HL-60/S4 treated with phorbol 12-myristate 13-acetate at 8.2 ng/mL for 4 days and 3 days (cell line): ENCODE data around the gene DNASE1L3.

Experiments used
- in situ Hi-C: fragments of 300-500 bp; cut with MboI; formaldehyde crosslinking; loops from 2 replicates; pipeline ENCODE4 v1.15.0; 2022; ENCODE audit warnings: low sequenced_read_pairs

DNASE1L3 gene

DNA sequence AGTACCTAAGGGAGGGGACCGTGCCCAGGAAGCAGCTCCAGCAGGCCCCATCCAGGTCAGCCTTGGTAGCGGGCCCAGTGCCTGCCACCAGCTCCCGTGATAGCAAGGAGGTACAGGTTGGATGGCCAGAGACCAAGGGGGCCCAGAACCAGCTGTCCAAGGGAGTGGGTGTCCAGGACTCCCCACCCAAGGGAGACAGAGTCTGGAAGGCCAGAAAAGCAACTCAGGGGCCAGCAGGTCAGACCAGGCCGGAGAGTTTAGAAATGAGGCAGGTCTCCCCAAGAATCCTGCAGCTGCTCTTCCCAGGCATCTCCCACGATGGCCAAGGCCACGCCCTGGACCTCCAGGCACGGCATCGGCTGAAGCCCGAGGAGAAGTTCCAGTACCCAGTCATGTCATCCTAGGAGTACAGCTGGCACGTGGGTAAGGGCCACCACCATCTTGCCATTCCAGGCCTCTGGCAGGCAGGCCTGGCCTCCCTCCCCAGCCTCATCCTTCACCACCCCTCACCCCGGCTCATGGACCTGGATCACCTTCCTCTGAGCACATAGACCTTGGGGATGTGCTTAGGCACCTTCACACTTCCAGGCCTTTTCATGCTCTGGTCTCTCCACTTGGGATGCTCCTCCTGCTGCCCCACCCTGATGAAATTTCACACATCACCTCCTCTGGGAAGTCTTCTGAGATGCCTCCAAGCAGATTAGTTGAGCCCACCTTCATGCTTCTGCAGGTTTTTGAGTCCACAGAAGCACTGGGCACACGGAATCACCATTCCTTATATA is 30.5 kb downstream of the DNASE1L3 start:
- in situ Hi-C loops: loop anchor here (10.0 kb wide), 1 partner anchor 125 kb away; the partner anchor contains the start of genes HTD2 and RPP14

DNA sequence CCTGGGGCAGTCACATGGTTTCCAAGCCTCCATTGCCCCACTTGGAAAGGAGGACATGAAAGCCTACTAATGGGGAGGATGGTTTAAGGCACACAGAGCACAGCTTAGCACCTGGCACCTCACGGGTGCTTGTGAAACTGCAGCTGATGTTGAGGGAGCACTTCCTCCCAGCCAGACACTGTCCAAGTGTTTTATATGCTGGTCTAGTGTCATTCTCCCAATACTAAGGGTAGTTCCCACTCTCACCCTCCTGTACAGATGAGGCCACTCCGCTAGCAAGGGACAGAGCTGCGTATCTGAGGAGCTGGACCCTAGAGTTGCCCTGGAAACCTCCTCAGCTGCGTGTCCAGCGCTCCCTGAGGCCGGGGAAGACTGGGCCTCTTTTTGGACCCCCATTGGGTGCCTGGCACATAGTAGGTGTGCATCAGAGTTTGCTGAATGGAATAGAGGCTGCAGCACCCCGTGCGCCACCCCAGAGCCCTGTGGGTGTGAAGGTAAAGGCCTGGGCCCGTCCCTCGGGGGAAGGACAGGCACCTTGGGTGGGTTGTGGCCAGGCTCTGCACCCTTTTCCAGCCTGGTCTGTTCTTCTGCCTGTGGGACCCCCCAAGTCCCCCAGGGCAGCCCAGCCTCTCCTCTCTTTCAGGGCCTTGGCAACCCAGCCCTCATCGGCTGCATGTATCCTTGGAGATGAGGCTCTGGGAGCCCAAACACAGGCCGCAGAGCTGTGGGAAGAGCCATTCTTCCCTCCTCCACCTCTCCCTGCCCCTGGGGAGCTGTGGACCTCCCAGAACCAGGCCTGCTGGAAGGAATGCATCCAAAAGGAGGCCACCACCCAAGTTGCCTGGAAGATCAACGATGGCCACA is 31.3 kb downstream of the DNASE1L3 start:
- in situ Hi-C loops: loop anchor here (10.0 kb wide), 1 partner anchor 125 kb away; the partner anchor contains the start of genes HTD2 and RPP14

DNA sequence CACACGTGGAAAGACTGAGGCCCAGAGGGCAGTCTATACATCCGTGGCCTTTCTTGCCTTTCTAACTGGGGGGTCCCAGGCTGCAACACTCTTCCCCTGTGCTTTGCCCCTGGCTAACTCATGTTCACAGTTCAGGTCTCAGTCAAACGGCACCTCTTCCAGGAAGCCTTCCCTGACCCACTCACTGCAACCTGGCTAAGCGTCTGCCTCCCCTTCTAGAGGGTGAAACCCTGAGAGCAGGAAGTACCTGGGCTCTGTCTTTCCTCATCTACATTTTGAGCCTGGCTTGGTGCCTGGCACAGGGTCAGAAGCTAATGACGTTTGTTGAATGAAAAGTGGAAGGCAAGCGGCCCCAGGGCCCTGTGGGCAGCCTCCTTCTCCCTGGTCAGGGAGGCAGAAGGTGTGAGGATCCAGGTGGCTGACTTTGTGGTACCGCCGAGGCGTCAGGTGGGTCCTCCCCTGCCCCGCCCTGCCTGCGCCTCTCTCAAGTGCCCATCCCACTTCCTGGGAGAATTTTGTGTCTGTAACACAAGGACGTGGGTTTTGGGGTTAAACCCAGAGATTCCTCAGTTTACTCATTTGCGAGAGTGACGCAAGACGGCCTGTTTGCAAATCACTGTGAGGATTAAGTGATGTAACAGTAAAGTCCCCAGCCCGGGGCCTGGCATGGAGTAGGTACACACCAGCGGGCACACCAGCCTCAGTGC is 32.1 kb downstream of the DNASE1L3 start:
- in situ Hi-C loops: no loop called here

DNA sequence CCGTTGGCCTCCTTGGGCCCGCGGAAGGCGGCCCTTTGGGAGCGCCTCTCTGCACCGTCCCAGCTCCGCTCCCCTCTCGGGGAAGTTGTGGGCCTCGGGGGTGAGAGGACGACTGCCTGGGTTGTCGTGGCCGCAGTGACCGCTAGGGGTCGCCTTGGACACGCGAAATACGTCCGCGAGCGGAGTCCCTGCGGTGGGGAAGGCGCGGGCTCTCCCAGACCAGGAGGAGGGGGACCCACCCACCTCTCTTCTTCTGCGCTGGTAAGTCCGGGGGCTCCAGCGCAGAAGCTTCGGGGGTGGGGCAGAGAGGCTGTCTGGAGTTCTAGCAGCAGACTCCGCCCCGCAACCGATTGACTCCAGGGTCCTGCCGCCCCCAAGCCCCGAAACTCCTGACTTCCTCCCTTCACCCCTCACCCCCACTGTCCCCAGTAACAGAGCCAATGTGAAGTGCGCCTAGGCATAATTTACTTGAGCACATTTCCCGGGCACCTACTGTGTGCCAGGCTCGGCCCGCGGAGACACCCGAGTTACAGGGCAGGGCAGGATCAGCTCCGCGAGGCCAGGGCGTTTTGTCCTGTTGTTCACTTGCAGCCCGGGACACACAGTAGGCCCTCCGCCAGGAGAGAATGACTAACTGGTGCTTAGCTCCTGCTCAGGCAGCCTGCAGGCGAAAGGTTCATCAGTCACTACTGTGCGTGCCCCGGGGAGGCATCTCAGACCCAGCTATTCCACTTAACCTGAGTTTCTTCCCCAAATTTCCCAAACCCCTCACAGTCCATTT is 32.8 kb downstream of the DNASE1L3 start:
- in situ Hi-C loops: no loop called here

DNA sequence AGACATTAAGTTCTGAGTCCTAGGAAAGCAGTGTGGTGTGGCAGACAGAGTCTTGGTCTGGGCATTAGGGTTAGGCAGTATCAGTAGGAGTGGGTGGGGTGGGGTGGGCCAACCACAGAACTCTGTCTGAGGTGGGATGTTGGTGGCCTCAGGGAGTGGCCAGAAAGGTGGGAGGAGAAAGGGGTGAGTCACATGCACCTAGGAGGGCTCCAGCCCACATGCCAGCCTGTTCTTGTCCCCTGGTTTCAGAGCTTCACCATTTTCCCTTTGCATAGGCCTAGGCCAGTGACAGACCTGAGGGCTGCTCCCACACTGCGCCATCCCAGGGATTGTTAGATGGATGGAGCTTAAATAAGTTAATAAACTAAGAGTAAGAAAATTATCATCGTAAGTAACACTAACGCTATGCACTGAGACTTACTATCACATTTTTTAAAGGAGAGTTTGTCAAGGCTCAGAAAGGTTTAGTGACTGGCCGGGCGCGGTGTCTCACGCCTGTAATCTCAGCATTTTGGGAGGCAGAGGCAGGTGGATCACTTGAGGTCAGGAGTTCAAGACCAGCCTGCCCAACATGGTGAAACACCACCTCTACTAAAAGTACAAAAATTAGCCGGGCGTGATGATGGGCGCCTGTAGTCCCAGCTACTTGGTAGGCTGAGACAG is 33.8 kb downstream of the DNASE1L3 start:
- in situ Hi-C loops: no loop called here

DNA sequence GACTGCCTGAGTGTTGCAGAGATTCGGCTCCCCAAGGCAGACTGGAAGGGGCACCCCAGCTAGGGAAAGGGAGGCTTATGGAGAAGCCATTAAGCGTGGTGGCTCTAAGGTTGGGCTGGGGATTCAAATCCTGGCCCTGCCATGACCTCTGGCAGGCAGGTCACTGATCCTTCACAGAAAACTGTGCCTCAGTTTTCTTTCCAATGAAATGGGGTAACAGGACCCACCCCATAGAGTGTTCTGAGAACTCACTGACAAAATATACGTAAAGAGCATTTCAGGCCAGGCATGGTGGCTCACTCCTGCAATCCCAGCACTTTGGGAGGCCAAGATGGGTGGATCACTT is 34.6 kb downstream of the DNASE1L3 start:
- in situ Hi-C loops: no loop called here

DNA sequence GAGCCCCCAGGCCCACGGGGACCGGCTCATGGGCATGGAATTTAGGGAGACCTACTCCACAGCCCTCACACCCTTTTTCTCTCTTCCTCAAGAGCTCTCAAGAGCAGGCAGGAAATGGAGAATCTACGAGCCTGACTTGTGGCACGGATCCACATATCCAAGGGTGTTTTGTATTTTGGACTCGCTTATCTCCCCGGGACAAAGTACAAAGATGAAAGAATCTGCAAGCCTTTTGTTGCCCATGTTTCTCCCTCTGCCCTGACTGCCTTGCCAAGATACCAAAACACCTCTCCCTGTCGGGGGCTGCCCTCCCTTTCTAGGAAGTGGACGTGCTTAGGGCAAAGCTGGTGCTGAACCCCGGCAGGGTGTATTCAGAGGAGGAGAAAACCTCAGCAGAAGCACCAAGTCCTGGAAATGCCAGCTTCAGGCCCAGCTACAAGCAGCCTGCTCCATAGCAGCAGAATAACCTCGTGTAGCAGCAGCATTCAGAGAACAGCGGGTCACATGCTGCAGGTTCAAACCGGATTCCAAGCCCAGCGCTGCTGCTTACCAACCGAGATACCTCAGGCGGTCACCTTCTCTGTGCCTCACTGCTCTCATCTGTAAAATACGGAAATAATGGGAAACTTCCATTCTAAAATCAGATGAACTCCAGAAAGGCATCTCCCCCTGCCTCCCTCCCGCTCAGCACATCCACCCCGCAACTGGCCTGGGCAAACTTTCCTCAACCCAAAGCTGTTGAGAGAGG is 35.2 kb downstream of the DNASE1L3 start:
- in situ Hi-C loops: no loop called here

DNA sequence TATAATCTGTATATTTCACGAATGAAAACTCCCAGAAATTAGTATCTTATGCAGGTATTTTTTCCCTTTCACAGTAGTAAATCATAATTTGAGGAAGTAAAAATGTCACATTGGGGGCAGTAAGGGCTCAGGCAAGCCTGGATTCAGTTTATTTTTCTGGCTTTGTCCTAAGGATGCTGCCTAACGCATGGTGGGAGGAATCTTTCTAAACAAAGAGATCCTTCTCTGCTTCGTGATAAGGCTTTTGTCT is 35.7 kb downstream of the DNASE1L3 start:
- in situ Hi-C loops: no loop called here

DNA sequence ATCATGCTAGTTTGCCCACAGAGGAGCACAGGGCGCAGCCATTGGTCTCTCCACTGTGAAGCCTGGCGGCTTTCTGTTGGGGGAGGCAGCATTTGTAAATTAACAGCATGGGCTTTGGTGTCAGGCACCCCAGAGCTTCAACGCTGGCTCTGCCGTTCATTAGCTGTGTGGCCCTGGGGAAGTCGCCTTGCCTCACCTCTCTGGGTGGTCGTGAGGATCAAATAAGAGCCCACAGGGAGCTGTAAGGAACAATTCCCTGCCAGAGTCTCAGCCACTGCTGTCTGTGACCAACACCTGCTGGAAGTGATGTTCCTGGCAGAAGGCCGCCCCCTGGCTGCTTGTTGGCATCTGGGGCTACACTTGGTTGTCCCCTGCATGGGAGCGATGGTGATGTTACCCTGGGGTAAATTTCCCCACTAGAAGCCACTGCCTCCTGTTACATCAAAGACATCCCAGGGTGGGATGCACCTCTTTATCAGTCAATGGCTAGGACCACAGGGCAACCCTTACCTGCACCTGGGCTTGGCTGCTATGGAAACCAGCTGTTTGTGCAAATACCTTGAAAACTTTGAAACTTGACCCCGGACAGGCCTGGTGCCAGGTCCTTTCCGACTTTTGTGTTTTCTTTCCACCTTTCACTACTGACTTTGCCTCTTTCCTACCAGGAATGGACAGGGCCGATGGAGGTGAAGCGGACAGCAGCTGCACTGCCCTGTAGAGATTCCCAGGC is 36.9 kb downstream of the DNASE1L3 start:
- in situ Hi-C loops: no loop called here

DNA sequence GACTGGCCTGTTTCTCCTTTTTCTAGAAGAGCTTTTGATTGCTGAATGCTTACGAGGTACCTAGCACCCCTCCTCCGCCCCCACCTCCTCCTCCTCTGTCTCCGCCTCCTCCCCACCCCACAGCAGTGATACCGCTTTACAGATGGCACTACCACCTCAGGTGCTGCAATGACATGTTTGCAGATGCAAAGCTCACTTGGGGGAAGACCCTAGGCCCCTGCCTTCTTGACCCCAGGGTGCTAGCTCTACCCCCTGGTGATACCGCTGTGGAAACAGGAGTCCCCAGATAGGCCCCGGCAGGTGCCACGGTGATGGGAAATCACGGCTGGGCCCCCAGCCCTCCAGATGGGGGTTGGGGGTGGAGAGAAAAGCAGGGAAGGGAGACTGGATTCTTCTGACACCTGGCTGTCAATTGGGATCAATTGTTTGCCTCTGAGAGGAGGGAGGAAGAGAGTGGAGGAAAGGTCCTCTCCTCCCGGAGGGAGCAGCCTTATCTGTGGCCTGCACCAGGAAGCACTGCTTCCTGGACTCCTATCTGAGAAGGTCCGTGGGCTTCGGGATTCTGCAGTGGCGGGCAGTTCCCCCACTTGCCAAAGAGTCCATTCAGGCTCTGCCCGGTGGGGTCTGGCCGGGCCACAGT is 37.6 kb downstream of the DNASE1L3 start:
- in situ Hi-C loops: no loop called here

DNA sequence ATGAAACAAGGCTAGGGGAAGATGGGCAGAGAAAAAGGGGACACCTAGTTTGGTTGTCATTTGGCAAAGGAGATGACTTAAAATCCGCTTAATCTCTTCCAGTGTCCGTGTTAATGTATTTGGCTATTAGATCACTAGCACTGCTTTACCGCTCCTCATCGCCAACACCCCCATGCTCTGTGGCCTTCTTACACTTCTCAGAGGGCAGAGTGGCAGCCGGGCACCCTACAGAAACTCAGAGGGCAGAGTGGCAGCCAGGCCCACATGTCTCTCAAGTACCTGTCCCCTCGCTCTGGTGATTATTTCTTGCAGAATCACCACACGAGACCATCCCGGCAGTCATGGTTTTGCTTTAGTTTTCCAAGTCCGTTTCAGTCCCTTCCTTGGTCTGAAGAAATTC is 39.6 kb downstream of the DNASE1L3 start:
- in situ Hi-C loops: no loop called here

DNA sequence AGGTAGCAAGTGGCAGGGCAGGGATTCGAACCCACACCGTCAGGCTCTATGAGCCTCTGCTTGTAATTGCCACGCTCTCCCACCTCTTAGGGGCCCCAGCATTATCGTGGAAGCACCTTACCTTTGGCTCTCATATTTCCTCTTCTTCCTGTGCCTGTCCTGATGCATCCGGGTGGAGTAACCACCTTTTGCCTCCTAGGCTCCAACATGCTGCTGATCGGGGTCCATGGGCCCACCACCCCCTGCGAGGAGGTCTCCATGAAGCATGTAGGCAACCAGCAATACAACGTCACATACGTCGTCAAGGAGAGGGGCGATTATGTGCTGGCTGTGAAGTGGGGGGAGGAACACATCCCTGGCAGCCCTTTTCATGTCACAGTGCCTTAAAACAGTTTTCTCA is 40.4 kb downstream of the DNASE1L3 start:
- in situ Hi-C loops: no loop called here

DNA sequence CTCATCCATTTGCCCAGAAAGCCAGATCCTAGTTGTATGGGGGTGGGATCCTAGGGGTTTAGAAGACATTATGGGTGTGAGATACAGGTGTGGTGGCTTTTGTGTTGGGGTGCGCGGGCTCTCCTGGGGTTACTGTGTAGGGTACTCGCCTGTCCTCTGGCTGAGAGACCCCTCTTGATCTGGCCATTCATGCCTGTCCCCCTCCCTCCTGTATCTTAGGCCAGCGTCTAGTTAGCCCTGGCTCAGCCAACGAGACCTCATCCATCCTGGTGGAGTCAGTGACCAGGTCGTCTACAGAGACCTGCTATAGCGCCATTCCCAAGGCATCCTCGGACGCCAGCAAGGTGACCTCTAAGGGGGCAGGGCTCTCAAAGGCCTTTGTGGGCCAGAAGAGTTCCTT is 41.4 kb downstream of the DNASE1L3 start:
- in situ Hi-C loops: no loop called here

DNA sequence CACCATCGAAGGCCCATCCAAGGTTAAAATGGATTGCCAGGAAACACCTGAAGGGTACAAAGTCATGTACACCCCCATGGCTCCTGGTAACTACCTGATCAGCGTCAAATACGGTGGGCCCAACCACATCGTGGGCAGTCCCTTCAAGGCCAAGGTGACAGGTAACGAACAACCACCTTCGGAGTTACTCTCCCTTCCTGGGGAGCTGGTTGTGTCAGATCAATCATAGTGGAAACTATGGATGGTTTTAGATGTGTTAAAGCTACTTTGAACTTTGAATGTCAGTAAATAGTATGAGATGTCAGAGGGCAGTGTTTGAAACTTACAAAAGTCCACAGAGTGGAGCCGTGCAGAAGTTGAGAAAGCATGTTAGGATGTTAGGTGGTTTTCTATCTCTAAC is 42.3 kb downstream of the DNASE1L3 start:
- in situ Hi-C loops: no loop called here

DNA sequence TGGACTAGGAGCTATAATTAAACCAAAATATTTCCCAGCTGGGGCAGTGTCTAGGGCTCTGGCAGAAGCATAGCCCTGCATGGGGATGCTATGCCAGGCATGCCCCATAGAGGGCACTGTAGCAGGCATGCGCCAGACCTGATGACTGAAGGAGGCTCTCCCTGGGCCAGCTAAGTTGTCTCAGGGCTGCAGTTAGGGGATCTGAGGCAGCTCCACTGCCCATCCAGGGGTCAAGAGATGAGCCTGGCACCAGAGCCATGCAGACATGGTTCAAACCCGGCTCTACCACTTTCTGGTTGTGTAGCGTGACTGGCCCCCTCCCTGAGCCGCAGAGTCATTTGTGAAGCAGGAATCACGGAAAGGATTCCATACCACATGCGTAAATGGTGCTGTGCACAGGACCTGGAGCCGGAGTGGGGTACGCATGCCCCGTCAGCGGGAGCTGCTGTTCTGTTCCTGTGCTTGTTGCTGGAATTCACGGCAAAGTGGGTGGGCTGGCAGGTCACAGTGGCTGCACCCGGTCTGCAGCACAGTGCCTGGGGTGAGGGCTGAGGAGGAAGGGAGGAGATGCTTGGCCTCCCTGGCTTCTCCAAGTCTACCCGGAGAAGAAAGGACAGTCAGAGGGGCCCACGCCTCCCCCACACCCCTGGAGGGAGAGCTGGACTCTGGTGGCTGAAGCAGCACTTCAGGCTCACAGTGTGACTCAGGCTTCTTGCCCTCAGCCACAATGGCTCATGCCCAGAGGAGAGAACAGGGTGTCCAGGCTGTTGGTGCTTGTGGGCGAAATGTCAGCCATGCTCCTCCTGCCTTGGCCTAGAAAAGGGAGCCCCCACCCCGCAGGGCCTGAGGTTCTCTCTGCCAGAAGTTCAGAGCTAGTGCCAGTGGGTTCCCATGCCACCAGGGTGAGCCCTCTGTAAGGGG is 43.1 kb downstream of the DNASE1L3 start:
- in situ Hi-C loops: no loop called here

DNA sequence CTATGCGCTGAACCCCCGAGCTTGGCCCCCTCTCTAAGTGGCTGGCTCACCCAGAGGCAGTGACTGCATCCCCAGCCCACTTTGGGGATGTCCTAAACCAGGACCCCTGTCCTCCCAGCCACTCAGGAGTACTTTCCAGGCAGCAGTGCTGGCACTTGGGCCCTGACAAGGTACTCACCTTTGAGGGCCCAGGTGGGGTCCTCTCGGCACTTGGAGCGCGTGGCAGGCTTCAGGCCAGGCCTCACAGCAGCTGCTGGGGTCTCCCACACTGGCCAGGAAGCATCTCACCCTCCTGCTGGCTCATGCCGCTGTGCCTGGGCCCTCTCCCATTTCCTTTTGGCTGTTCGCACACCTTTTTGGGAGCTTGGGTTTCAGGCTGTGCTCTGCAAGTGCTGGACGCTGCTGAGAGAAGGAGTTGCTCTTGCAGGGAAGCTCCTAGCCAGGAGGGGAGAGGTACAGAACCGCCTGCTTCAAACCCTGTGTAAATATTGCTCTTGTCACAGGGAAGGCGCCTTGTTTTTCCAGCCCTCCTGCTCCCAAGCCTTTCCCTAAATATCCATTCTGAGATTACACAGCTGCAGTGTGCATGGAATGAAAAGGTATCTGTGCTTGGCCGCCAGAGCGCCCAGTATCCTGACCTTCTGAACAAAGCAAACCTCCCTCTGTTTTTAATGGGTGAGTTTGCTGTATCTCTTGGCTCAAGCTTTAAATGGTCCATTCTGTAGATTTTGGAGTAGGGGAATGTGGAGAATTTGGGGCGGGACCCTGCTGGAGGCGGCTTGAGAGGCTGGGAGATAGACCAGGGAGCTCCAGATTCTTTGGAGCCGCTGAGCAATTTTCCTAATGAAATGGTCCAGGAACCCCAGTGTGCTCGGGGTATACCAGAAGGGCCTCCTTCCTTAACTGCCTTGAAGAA is 45.6 kb downstream of the DNASE1L3 start:
- in situ Hi-C loops: no loop called here
